DND-41 (cell line): ENCODE results near the gene EEF1AKMT2.

ENCODE experiments used
- CTCF ChIP-seq: IDR thresholded peaks from 2 replicates; pipeline ENCODE4 v1.5.1; 2012; ENCODE audit warnings: borderline replicate concordance, low read length, moderate library complexity, mild to moderate bottlenecking; ENCODE audit not compliant: poor library complexity, severe bottlenecking; ENCODE audit errors: extremely low read depth
- EZH2 ChIP-seq: IDR thresholded peaks from 3 replicates; pipeline ENCODE4 v1.6.1; 2012; ENCODE audit warnings: borderline replicate concordance, low read depth, mild to moderate bottlenecking, moderate library complexity, low read length, inconsistent platforms; ENCODE audit not compliant: severe bottlenecking

- no peak for TF ChIP-seq CTCF
- no peak for TF ChIP-seq EZH2
Measured at GRCh38 chr10:124728071-124728829, 63.4 kb downstream of the EEF1AKMT2 start.
